Endodermal cell (in vitro differentiated cells): ENCODE measurements around the gene CRYZL1. TPM values are rescaled to one million over a fixed set of nuclear protein-coding genes. Genes with fewer than 3 reads are reported as not detected.

Experiments used
- DNase-seq: peaks from one replicate; pipeline ENCODE4 v3.0.0-alpha.2; 2017
- H3K27ac ChIP-seq: 2 replicates; pipeline ENCODE4 v1.5.1; 2013; ENCODE audit warnings: mild to moderate bottlenecking, low read depth, low read length, moderate library complexity
- H3K27me3 ChIP-seq: 2 replicates; pipeline ENCODE4 v1.6.1; 2013; ENCODE audit warnings: mild to moderate bottlenecking, low read length, moderate library complexity; ENCODE audit not compliant: insufficient read depth, control insufficient read depth, poor library complexity, severe bottlenecking
- H3K36me3 ChIP-seq: 2 replicates; pipeline ENCODE4 v1.7.0; 2013; ENCODE audit warnings: mild to moderate bottlenecking, low read length, moderate library complexity; ENCODE audit not compliant: control insufficient read depth, insufficient read depth
- H3K4me1 ChIP-seq: one replicate; pipeline ENCODE4 v1.7.0; 2013; ENCODE audit warnings: low read length; ENCODE audit not compliant: control insufficient read depth, insufficient read depth
- H3K4me3 ChIP-seq: 2 replicates; pipeline ENCODE4 v1.5.1; 2013; ENCODE audit warnings: mild to moderate bottlenecking, low read length, moderate library complexity
- H3K9ac ChIP-seq: 2 replicates; pipeline ENCODE4 v1.6.1; 2013; ENCODE audit warnings: mild to moderate bottlenecking, low read length, moderate library complexity; ENCODE audit not compliant: poor library complexity, severe bottlenecking; ENCODE audit errors: extremely low read depth
- H3K9me3 ChIP-seq: 2 replicates; pipeline ENCODE4 v1.6.1; 2013; ENCODE audit warnings: mild to moderate bottlenecking, low read length, moderate library complexity; ENCODE audit not compliant: control insufficient read depth
- H3K27ac Mint-ChIP-seq: 2 replicates; pipeline ENCODE4 v1.8.0; 2020; ENCODE audit warnings: mixed read lengths
- H3K27me3 Mint-ChIP-seq: 2 replicates; pipeline ENCODE4 v1.8.0; 2021; ENCODE audit warnings: mild to moderate bottlenecking, mixed read lengths; ENCODE audit not compliant: insufficient read depth
- H3K36me3 Mint-ChIP-seq: 2 replicates; pipeline ENCODE4 v1.8.0; 2020; ENCODE audit warnings: low read depth, mixed read lengths
- H3K4me1 Mint-ChIP-seq: 2 replicates; pipeline ENCODE4 v1.8.0; 2020; ENCODE audit warnings: mixed read lengths
- H3K4me3 Mint-ChIP-seq: 2 replicates; pipeline ENCODE4 v1.8.0; 2020; ENCODE audit warnings: mild to moderate bottlenecking, moderate library complexity, mixed read lengths
- H3K9me3 Mint-ChIP-seq: 2 replicates; pipeline ENCODE4 v1.8.0; 2020; ENCODE audit warnings: mild to moderate bottlenecking, mixed read lengths
- CTCF ChIP-seq: fragments of 200-600 bp; sonication (generic); conservative IDR thresholded peaks from 2 replicates; pipeline ENCODE4 v1.5.0; 2021; ENCODE audit warnings: antibody characterized with exemption, mild to moderate bottlenecking
- WGBS, 2 experiments: methylation state at CpG; one replicate each; pipeline versions ENCODE4 v1.1.5 to v1.1.7; 2013; ENCODE audit warnings: missing lambda C conversion rate in 2 of 2, mixed read lengths in 1 of 2; ENCODE audit not compliant: insufficient coverage in 1 of 2, insufficient read length in 1 of 2; 5-methylcytosine and 5-hydroxymethylcytosine counted together
- total RNA-seq, 2 donors: library from RNA; stranded (reverse); fragmentation: NEBNext Ultra II Directional in 1 of 2; extraction: Animal tissue kit (Norgen Biotek cat#: 25700) in 1 of 2; gene quantifications; 2 replicates in 1 of 2; 3 replicates in 1 of 2; pipeline ENCODE4 v1.2.1, GENCODE V29; 2021

The CRYZL1 gene
- total RNA-seq, 2 donors from 2014 or later: 33.8 to 51.0 TPM

- no peak for DNase-seq
- H3K27ac ChIP-seq: no peak overlapping the region
- H3K36me3 Mint-ChIP-seq: peaks cover 46% of the 10 kb centered on the region
- 96% methylated on average over 1 of the region's 2 CpGs; no CpG with 5 or more reads in 1 of the 2 experiments for WGBS, 2 experiments
- TF ChIP-seq CTCF: no peak
- H3K36me3 ChIP-seq: peaks cover 89% of the 10 kb centered on the region
- H3K4me1 ChIP-seq: no peaks in the 10 kb centered on the region
- no peaks in the 10 kb centered on the region for H3K27me3 ChIP-seq
- no peaks in the 10 kb centered on the region for H3K9me3 ChIP-seq
- no peak overlapping the region for H3K4me3 Mint-ChIP-seq
- no peak overlapping the region for H3K4me3 ChIP-seq
- no peak overlapping the region for H3K27ac Mint-ChIP-seq
- H3K9ac ChIP-seq: no peak overlapping the region
- no peaks in the 10 kb centered on the region for H3K9me3 Mint-ChIP-seq
- no peaks in the 10 kb centered on the region for H3K27me3 Mint-ChIP-seq
- H3K4me1 Mint-ChIP-seq: peaks cover under 1% of the 10 kb centered on the region
These were observed 75.0 kb downstream of the CRYZL1 start for GRCh38 chr21:33566514-33566913.

- H3K36me3 Mint-ChIP-seq: peaks cover 58% of the 10 kb centered on the region
- no peaks in the 10 kb centered on the region for H3K27me3 Mint-ChIP-seq
- H3K4me1 Mint-ChIP-seq: peaks cover 5% of the 10 kb centered on the region
- H3K36me3 ChIP-seq: peaks cover 88% of the 10 kb centered on the region
- H3K4me1 ChIP-seq: no peaks in the 10 kb centered on the region
- no peak for TF ChIP-seq CTCF
- no peak overlapping the region for H3K4me3 Mint-ChIP-seq
- no peaks in the 10 kb centered on the region for H3K9me3 Mint-ChIP-seq
- DNase-seq: no peak
- no peak overlapping the region for H3K27ac ChIP-seq
- H3K27me3 ChIP-seq: no peaks in the 10 kb centered on the region
- no peak overlapping the region for H3K4me3 ChIP-seq
- H3K9me3 ChIP-seq: no peaks in the 10 kb centered on the region
- no peak overlapping the region for H3K9ac ChIP-seq
- H3K27ac Mint-ChIP-seq: no peak overlapping the region
- 100% methylated on average over 2 of the region's 2 CpGs; no CpG with 5 or more reads in 1 of the 2 experiments for WGBS, 2 experiments
These were observed 79.2 kb downstream of the CRYZL1 start for GRCh38 chr21:33562389-33562788.

- peaks cover 91% of the 10 kb centered on the region for H3K36me3 ChIP-seq
- 100% methylated on average over 1 to 2 of the region's 2 CpGs for WGBS, 2 experiments
These were observed 80.2 kb downstream of the CRYZL1 start for GRCh38 chr21:33561373-33561772.

More at GRCh38 chr21:33561373-33561772, 80.2 kb downstream of the CRYZL1 start:
- H3K4me3 Mint-ChIP-seq: no peak overlapping the region
- peak overlapping the region; percentile 82 for H3K27ac Mint-ChIP-seq
- Histone ChIP-seq H3K9me3 (no peaks in the 10 kb centered on the region), H3K27ac (no peak overlapping the region), H3K9ac (no peak overlapping the region), H3K4me3 (no peak overlapping the region), H3K27me3 (no peaks in the 10 kb centered on the region), H3K4me1 (no peaks in the 10 kb centered on the region)
- peaks cover 5% of the 10 kb centered on the region for H3K4me1 Mint-ChIP-seq
- DNase-seq: no peak
- H3K36me3 Mint-ChIP-seq: peaks cover 62% of the 10 kb centered on the region
- no peak for TF ChIP-seq CTCF
- H3K27me3 Mint-ChIP-seq: no peaks in the 10 kb centered on the region
- no peaks in the 10 kb centered on the region for H3K9me3 Mint-ChIP-seq
